HL-60 (cell line): Measurements from ENCODE around the gene IL22RA1.

Experiments
- DNase-seq, 2 experiments: peaks; one replicate each; pipeline ENCODE4 v3.0.0-alpha.2; 2010 to 2020; ENCODE audit warnings: low read depth in 1 of 2, low spot score in 1 of 2
- H3K27ac ChIP-seq: fragments of 250-450 bp; sonication (Bioruptor Pico); replicated peaks from 2 replicates; pipeline ENCODE4 v1.5.1; 2020; ENCODE audit warnings: mild to moderate bottlenecking, moderate library complexity
- H3K27me3 ChIP-seq: fragments of 250-450 bp; sonication (Bioruptor Pico); 2 replicates; pipeline ENCODE4 v1.5.1; 2021; ENCODE audit warnings: mild to moderate bottlenecking, moderate library complexity; ENCODE audit not compliant: insufficient read depth, poor library complexity, severe bottlenecking
- H3K4me3 ChIP-seq: replicated peaks from 2 replicates; pipeline ENCODE4 v1.5.1; 2011; ENCODE audit warnings: mild to moderate bottlenecking, control low read depth, low read length; ENCODE audit not compliant: insufficient read depth
- GABPA ChIP-seq: IDR thresholded peaks from 2 replicates; pipeline ENCODE4 v1.6.1; 2012; ENCODE audit warnings: low read depth
- POLR2AphosphoS5 ChIP-seq: IDR thresholded peaks from 2 replicates; pipeline ENCODE4 v1.6.1; 2012; ENCODE audit warnings: low read depth
- SPI1 ChIP-seq: IDR thresholded peaks from 2 replicates; pipeline ENCODE4 v1.6.1; 2012; ENCODE audit warnings: low read depth, mild to moderate bottlenecking, borderline replicate concordance
- TF ChIP-seq, protein P1 (sequence below): IDR thresholded peaks from one replicate; pipeline ENCODE4 v1.5.1; 2011; ENCODE audit warnings: low read length, control low read depth, inconsistent platforms; ENCODE audit not compliant: insufficient read depth
- TF ChIP-seq, protein P2 (sequence below): IDR thresholded peaks from 2 replicates; pipeline ENCODE4 v1.6.1; 2012; ENCODE audit warnings: low read depth; ENCODE audit not compliant: insufficient replicate concordance

IL22RA1 gene

DNA sequence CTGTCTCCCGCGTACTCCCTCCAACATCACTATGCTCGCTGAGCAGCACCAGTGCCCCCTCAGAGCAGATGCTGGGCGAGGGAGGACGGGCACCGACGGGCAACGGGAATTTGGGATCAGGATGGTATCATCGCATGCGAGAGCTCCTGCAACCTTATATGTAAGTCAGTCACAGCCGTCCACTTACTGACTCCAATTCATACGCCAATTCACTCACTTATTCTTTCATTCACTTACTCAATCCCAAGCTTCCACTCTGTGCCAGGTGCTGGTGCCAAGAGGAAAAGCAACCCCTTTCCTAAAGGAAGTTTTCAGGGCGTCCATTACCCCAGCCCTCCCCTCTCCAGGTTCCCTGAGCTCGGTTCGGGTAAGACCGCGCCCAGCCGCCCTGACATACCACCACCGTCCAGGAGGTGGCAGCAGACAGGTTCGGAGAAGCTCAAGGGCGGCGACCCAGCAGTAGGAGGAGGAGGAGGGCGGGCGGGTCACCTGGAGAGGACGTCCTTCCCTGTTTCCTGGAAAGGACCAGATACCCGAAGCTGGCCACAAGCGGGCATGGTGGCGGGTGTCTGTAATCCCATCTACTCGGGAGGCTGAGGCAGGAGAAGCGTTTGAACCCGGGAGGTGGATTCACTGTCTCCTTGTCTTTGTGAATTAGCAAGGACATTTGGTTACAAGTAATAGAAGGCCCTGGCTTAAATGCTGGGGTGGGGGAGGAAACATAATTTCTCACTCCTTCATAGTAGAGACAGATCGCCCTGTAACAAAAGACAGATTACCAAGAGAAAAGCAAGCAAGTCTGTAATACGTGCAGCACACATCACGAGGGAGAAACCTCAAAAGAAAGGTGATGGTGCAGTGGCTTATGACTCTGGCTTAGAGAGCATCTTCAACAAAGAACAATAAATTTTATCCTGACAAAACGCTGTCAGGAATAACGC lies 7.6 kb upstream of the IL22RA1 start:
- TF ChIP-seq, protein P1, sequence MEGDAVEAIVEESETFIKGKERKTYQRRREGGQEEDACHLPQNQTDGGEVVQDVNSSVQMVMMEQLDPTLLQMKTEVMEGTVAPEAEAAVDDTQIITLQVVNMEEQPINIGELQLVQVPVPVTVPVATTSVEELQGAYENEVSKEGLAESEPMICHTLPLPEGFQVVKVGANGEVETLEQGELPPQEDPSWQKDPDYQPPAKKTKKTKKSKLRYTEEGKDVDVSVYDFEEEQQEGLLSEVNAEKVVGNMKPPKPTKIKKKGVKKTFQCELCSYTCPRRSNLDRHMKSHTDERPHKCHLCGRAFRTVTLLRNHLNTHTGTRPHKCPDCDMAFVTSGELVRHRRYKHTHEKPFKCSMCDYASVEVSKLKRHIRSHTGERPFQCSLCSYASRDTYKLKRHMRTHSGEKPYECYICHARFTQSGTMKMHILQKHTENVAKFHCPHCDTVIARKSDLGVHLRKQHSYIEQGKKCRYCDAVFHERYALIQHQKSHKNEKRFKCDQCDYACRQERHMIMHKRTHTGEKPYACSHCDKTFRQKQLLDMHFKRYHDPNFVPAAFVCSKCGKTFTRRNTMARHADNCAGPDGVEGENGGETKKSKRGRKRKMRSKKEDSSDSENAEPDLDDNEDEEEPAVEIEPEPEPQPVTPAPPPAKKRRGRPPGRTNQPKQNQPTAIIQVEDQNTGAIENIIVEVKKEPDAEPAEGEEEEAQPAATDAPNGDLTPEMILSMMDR: peak; percentile 27
- TF ChIP-seq GABPA: no peak
- DNase-seq: peak; percentile 52 to 71
- Histone ChIP-seq H3K27me3 (peaks cover 23% of the 10 kb centered on the region), H3K27ac (no peak overlapping the region), H3K4me3 (no peak overlapping the region)

DNA sequence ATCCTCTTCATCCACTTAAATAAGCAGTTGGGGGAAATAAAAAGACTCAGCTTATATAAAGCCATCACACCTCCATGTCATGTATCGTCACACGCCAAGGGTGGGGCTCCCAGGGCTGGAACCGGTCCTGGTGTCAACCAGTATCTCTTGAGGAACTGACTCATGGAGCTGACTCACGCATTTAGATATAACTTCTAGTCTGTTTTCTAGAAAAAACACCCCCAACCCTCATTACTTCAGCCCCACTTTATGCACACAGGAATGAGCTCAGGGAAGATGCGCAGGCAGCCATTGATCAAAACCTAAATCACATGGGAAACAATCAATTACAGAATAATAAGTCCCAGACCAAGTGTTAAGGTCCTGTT lies 6.9 kb upstream of the IL22RA1 start:
- peaks cover 23% of the 10 kb centered on the region for H3K27me3 ChIP-seq
- no peak overlapping the region for H3K4me3 ChIP-seq
- H3K27ac ChIP-seq: no peak overlapping the region
- TF ChIP-seq, protein P1: no peak
- TF ChIP-seq POLR2AphosphoS5 (no peak), GABPA (no peak), SPI1 (no peak)
- TF ChIP-seq, protein P2, sequence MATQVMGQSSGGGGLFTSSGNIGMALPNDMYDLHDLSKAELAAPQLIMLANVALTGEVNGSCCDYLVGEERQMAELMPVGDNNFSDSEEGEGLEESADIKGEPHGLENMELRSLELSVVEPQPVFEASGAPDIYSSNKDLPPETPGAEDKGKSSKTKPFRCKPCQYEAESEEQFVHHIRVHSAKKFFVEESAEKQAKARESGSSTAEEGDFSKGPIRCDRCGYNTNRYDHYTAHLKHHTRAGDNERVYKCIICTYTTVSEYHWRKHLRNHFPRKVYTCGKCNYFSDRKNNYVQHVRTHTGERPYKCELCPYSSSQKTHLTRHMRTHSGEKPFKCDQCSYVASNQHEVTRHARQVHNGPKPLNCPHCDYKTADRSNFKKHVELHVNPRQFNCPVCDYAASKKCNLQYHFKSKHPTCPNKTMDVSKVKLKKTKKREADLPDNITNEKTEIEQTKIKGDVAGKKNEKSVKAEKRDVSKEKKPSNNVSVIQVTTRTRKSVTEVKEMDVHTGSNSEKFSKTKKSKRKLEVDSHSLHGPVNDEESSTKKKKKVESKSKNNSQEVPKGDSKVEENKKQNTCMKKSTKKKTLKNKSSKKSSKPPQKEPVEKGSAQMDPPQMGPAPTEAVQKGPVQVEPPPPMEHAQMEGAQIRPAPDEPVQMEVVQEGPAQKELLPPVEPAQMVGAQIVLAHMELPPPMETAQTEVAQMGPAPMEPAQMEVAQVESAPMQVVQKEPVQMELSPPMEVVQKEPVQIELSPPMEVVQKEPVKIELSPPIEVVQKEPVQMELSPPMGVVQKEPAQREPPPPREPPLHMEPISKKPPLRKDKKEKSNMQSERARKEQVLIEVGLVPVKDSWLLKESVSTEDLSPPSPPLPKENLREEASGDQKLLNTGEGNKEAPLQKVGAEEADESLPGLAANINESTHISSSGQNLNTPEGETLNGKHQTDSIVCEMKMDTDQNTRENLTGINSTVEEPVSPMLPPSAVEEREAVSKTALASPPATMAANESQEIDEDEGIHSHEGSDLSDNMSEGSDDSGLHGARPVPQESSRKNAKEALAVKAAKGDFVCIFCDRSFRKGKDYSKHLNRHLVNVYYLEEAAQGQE: no peak
- peak in 1 of 2 experiments; percentile 28 for DNase-seq

DNA sequence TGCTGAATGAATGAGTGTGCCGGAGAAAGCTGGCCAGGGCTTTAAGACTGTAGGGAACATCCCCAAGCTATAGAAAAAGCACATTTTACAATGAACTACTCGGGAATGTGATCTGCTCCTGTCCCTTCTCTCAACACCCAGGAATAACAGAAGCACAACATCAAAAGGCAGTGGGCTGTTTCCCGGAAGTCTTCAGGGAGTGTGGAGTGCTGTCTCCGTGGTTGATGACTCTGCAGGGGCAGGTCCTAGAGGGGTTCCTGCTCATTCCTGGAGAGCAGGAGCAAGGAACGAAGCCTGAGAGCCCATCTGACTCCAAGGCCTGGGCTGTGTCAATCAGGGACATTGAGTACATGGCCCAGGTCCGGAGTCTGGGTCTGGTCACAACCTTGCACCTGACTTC lies 4.9 kb upstream of the IL22RA1 start:
- DNase-seq: no peak
- H3K27ac ChIP-seq: no peak overlapping the region
- TF ChIP-seq SPI1: no peak
- TF ChIP-seq POLR2AphosphoS5: no peak
- TF ChIP-seq, protein P1: no peak
- no peak for TF ChIP-seq GABPA
- TF ChIP-seq, protein P2: no peak
- peaks cover 26% of the 10 kb centered on the region for H3K27me3 ChIP-seq
- no peak overlapping the region for H3K4me3 ChIP-seq
